GM08714 (cell line): ENCODE measurements around the gene SHROOM3.

ENCODE experiments used
- H3K4me3 ChIP-seq: fragments of 200-500 bp; sonication (Bioruptor generic); 2 replicates; pipeline ENCODE4 v1.5.1; 2014; ENCODE audit warnings: mild to moderate bottlenecking, low read length, inconsistent platforms
- ZNF274 ChIP-seq: IDR thresholded peaks from 2 replicates; pipeline ENCODE4 v1.6.1; 2012; ENCODE audit warnings: mild to moderate bottlenecking, low read depth, low read length

SHROOM3 gene

DNA sequence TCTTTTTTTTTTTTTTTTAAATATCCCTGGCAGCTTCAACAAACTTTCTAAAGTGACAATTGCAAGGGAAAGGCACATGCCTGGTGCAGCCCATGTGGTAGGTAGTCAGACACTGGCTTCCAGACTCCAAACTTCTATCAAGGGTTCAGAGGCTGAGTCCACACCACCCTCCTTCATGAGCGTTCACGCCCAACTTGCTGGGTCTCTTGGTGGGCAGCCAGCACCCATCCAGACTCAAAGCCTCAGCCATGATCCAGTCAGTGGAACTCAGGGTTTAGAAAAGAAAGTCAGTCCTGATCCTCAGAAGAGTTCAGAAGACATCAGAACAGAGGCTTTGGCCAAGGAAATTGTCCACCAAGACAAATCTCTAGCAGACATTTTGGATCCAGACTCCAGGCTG is 321.4 kb downstream of the SHROOM3 start:
- H3K4me3 ChIP-seq = no peak overlapping the region
- TF ChIP-seq ZNF274 = no peak

DNA sequence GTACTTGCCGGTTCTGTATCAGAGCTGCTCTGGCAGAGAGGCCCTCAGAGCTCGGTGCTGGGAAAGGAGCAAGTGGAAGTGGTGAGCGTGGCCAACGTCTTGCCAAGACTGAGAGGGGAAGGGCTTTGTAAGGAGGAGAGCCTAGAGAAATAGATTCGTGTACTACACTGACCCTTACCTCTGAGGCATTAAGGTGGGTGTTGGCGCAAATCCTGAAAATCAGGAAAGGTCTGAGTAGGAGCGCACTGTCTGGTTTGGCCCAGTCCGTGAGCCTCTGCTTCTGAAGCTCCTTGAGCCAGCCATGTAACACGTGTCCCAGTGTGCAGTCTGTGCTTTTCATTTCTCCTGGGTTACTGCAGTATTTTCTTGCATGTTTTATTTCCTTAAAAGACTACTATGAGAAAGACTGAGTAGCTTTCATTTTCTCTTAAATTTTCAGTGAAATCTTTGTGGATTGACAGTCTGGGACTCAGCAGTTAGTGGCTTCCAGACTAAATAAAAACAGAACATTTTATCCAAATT is 322.4 kb downstream of the SHROOM3 start:
- TF ChIP-seq ZNF274 = no peak
- H3K4me3 ChIP-seq = no peak overlapping the region

DNA sequence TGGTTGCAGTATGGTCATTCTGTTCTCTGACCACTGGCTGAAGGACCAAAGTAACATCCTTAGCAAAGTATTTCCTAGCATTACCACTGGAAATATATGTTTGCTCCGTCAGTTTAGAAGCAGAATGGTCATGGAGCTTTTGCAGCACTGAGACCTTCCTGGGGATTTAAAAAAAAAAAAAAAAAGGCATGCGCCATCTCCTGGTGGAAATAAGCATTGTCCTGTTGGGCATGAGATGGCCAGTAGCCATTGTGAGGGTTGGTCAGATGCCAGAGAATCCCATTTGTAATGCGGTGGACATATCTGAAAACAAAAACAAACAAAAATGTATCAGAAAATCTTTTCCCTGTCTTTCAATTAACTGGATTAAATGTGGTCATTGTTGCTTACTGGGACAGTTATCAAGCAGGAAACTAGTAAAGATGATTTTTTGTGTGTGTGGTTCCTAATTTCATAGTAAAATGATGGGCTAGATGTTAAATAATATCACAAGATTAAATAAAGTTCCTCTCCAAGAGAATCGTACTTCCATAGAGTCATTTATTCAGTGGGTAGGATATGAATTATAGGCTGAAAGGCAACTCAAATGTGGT is 323.4 kb downstream of the SHROOM3 start:
- TF ChIP-seq ZNF274 = no peak
- no peak overlapping the region for H3K4me3 ChIP-seq

DNA sequence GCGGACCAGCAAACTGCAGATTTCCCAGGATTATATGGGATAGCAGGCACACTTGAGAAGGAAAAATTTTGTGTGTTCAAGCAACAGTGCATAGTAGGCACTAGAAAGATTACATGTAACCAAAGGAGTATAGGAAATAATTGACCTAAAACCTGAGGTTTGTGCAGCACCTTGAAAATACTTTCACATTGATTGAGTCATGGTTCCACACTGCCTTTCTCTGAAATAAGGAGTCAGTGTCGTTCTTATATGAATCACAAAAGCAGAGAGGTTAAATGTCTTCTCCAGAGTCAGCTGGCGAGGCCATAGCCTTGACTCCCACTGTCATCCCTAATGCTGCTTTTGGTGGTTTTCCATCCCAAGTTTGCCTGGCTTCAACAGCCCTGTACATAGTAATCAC is 324.0 kb downstream of the SHROOM3 start:
- TF ChIP-seq ZNF274 = no peak
- no peak overlapping the region for H3K4me3 ChIP-seq

DNA sequence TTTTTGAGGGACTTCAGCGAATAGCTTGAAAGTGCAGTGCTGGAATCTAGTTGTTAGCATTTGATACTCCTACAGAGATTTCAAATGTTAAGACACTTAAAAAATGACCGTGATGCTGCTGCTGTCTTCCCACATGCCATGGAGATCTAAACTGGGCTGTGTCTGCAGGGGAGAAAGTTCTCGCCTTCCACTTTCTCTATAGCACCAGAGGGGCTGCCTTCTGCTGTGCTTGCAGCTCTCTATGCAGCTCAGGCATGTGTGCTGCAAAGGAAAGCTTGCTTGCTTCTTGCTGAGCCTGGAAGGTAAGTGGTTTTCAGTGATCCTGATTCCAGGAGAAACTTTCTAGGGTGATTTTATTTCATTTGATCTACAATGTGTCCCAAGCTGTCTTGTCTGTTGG is 325.2 kb downstream of the SHROOM3 start:
- H3K4me3 ChIP-seq = no peak overlapping the region
- no peak for TF ChIP-seq ZNF274

DNA sequence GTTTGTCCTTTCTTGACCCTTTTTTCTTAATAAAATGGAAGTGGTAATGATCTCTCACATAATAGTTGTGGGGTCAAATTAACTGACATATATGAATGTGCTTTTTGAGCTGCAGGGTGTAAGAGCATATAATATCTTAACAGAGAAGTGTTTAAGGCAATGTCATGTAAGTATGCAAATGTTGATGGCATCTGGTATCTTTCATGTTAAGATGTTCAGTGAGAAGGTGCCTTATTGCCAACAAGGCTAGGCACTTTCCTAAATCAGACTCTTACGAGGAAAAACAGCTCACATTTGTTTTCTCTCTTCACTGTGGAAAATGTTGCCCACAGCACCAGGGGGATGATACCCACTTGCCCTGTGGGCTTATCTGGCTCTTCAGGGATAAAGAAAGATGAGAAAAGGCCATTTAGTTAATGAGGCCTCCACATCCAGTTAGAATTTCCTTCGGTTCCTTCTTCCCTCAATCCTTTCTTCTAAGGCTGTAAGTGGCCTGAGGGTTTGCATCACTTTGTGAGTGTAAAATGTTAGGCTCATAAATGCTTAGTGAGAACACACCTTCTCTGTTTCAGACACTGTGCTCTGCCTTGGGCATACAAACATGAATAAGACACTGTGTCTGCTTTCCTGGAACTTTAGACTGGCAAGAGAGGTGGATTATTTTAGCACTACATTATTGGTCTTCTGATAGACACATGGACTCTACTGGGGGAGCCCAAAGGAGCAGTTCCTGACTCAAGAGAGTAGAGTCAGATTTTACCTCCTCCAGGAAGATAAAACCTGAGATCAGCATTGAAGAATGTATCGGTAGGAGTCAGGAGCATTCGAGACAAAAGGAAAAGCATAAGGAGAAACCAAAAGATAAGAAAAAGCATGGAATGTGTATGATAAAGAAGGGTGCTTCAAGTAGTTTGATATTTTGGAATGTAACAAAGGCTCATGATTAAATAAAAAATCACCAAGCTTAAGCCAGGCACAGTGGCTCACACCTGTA is 327.4 kb downstream of the SHROOM3 start:
- H3K4me3 ChIP-seq = no peak overlapping the region
- no peak for TF ChIP-seq ZNF274

DNA sequence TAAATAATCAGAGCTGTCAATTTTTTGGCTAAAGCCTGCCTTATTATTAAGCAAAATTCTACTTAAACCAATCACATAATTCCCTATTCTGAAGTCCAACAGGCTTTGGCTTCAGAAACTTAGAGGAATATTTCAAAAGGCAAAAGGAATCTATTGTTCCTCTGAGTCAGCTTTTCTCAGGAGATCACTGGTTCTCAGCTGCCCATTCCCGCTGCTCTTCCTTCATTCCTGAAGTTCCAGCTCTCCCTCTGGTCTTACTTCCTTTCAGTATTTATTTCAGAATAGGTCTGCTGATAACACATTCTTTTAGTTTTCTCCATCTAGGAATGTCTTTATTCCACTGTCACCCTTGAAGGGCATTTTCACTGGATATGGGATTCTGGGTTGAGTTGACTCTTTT is 329.2 kb downstream of the SHROOM3 start:
- TF ChIP-seq ZNF274 = no peak
- no peak overlapping the region for H3K4me3 ChIP-seq

DNA sequence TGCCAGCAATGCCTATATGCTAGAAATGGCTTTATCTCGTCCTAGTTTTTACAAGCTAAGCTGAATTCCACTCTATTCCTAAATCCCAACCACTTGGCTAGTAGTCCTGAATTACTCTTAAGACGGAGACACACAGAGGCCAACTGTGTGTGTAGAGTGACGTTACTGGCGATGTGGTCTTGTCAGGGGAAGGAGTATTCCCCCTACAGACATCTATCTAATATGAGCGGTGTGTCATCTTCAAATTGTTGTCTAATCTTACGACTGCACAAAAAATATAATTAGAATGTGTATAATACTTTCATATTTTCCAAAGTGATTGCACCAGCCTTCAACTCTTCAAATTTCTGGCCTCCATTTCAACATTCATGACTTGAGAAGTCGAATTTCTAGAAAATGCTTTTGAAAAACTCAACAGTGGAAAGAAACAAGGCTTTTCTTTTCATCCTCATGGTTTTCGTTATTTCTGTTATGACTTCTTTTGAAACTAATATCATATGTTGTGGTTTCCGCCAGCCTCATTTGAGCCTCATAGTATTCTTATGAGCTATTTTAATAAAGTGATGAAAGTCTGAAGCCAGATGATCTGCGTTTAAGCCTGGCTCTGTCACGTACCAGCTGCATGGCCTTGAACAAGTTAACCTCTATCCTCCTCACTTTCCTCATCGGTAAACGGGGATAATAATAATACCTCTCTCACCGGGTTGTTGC is 330.6 kb downstream of the SHROOM3 start:
- TF ChIP-seq ZNF274 = no peak
- H3K4me3 ChIP-seq = no peak overlapping the region

DNA sequence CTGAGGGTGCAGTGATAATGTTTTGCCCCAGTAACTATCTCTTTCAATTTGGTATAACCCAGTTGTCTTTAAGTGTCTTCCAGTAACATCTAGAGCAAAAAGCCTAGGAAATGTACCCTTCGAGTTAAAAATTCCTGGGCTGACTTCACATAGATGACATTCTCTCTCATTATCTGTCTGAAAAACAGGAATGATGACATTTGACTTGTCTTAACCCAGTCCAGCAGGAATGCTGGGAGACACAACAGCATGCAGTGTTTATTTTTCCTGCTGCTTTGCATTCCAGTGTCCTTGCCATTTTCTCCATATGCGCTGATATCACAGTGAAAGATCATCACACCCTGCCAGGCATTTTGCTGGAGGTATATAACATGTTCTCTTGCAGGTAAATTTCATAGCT is 333.0 kb downstream of the SHROOM3 start:
- H3K4me3 ChIP-seq = no peak overlapping the region
- no peak for TF ChIP-seq ZNF274

DNA sequence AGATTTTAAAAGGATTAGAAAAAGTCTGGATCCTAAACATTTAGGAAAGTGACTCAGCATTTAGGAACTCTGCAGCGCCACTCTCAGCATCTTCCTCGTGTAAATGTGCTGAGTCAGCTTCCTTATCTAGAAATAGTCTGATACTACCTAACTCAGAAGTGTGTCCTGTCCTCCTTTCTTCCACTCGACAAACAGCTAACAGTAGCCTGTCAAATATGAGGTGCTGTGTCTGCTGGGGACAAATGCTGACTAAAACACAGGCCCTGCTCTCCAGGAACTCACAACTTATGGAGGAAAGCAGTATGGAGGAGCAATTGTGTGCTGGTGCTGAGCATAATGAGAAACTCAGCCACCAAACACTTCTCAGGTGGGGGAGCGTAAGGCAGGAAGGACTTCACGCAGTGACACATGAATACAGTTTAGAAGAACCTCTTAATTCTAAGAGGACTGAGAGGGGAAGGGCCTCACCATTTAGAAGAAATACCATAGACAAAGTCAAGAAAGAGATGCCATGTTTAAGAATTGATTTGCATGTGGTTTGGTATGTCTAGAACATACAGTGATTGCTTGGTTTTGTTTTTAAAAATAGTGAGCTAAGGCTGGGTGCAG is 337.6 kb downstream of the SHROOM3 start:
- no peak for TF ChIP-seq ZNF274
- no peak overlapping the region for H3K4me3 ChIP-seq

DNA sequence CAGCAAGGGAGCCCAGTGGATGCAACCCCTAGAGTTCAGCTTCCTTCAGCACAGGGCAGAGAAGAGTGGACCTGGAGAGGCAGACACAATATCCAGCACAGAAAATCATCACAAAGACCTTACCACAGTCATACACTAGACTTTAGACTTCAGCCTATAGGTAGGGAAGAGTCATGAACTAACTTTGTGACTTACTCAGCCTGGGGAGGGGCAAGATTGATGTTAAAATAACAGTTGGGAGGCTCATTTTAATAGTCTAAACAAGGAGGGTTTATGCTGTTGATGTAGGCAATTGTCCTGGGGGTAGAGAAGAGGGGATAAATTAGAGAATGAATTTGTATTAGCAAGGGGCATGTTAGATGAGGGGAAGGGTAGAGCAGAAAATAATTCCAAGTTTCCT is 338.7 kb downstream of the SHROOM3 start:
- no peak for TF ChIP-seq ZNF274
- H3K4me3 ChIP-seq = no peak overlapping the region

DNA sequence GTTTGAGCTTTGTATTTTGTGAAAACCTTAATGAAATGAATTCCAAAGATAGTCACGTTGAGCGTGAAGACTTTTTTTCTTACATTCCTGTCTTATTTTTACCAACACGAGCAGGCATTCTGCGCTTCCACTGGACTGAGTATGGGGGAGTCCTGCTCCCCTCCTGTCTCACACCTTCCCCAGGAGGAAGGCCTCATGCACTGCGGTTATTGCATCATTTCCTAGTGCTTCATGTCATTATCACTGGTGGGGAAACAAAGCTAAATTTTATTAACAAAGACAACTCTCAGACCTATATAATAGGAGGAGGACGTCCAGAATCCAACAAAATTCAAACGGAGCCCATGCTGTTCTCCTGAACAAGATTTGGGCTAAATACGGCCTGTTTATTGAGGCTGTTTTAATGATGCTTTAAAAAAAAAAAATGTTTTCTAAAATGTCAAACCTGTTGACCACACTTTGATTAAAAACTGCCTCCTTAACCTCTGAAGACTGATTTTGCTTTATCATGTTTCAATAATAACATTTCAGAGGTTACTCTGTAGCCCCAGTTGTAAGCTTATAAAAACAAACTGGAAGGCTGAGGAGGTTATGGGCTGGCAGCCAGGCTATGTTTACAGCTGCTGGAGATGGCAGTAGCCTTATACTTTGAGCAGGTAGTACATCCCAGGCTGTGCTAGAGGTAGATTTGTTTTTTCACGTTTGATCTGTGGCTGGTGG is 344.9 kb downstream of the SHROOM3 start:
- H3K4me3 ChIP-seq = no peak overlapping the region
- no peak for TF ChIP-seq ZNF274

DNA sequence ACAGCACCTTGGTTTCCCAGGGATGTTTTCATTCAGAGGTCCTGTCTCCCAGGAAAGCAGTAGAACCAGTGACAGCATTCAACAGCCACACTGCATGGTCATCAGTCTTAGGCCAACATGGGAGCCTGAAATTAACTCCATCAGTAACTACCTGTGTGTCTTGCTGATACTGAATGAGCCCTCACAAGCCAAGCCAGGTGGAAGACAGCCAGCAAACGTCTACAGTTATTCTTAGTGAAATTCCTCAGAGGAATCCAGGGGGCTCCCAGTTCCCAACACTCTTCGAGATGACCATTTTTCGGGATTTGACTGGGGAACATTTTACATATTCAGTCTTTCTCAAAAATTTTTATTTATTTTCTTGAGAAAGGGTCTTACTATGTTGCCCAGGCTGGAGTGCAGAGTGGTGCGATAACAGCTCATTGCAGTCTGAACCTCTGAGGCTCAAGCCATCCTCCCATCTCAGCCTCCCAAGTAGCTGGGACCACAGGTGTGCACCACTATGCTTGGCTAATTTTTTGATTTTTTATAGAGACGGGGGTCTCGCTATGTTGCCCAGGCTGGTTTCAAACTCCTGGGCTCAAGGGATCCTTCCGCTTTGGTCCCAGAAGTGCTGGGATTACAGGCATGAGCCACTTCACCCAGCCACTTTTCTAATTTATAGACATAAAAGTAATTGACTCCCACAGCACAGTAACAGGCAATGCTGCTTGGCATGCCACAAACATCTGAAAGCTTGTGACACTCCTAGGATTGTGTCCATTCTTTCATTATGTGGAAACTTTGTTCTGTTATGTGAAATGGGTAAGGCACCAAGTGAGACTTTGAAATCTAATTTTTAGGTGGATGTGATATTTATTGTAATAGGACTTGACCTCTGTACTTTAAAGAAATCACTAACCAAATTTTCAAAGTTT is 346.0 kb downstream of the SHROOM3 start:
- H3K4me3 ChIP-seq = no peak overlapping the region
- no peak for TF ChIP-seq ZNF274
